ENCODE data around the gene NOTCH4. TPM values are rescaled to one million over a fixed set of nuclear protein-coding genes. Genes with fewer than 3 reads are reported as not detected.

Gene NOTCH4
- total and polyA plus RNA-seq, 2 experiments from 2014 or later = 2.7 to 2.8 TPM

- peak; percentile 94 for ATAC-seq
- Mint-ChIP-seq H3K9me3 (no peaks in the 10 kb centered on the region), H3K4me3 (no peak overlapping the region), H3K4me1 (peaks cover 23% of the 10 kb centered on the region), H3K36me3 (ENCODE audit: low read depth) (peaks cover 68% of the 10 kb centered on the region), H3K27ac (peak overlapping the region; percentile 81), H3K27me3 (ENCODE audit: insufficient read depth, low read depth, poor library complexity) (peaks cover 10% of the 10 kb centered on the region)
- Histone ChIP-seq H3K36me3 (ENCODE audit: insufficient read depth) (no peaks in the 10 kb centered on the region; the same call in 1 of the 2 replicates), H4K20me1 (replicated peaks; ENCODE audit: insufficient read depth) (peaks cover 9% of the 10 kb centered on the region; the same call in 1 of the 2 replicates), H3K4me2 (peak overlapping the region; percentile 89), H3K4me3 (peak overlapping the region; percentile 64), H3K27ac (ENCODE audit: low read depth) (peak overlapping the region; percentile 87; the same call in 1 of the 2 replicates), H3K79me2 (replicated peaks; ENCODE audit: insufficient read depth) (no peaks in the 10 kb centered on the region), H3K4me1 (ENCODE audit: insufficient read depth) (peaks cover 12% of the 10 kb centered on the region), H2AFZ (no peak overlapping the region), H3K9me2 (ENCODE audit: insufficient read depth) (no peaks in the 10 kb centered on the region), H3F3A (replicated peaks; ENCODE audit: low read depth) (peaks cover 12% of the 10 kb centered on the region), H3K27me3 (ENCODE audit: insufficient read depth) (no peaks in the 10 kb centered on the region)
- DNase-seq (ENCODE audit: low spot score) = peak; percentile 95
- TF ChIP-seq POLR2AphosphoS5 (IDR thresholded peaks at IDR 0.05; ENCODE audit: low read depth) (peak; percentile 59), CTCF (conservative IDR thresholded peaks at IDR 0.05; ENCODE audit: low read depth in 2 of 2) (peak; percentile 57 to 89), CREB1 (CRISPR knock-in tag; IDR thresholded peaks at IDR 0.05; ENCODE audit: low read depth) (no peak)
Measured at GRCh38 chr6:32166411-32167061, 57.3 kb downstream of the NOTCH4 start.

GRCh38 chr6:32164295-32164694, 59.6 kb downstream of the NOTCH4 start, which contains the start of gene EGFL8:
Gene EGFL8, plus strand, starts transcription at chr6:32164595. Its CDS starts 1,571 bp downstream, at chr6:32166166.
- Histone ChIP-seq H3K27me3 (ENCODE audit: insufficient read depth) (no peaks in the 10 kb centered on the region), H3K4me2 (no peak within 1 kb of the TSS), H4K20me1 (replicated peaks; ENCODE audit: insufficient read depth) (no peaks in the 10 kb centered on the region; the same call in 1 of the 2 replicates), H2AFZ (no peak within 1 kb of the TSS), H3K4me1 (ENCODE audit: insufficient read depth) (peaks cover 12% of the 10 kb centered on the region), H3F3A (replicated peaks; ENCODE audit: low read depth) (peaks cover 12% of the 10 kb centered on the region), H3K27ac (ENCODE audit: low read depth) (no peak within 1 kb of the TSS), H3K79me2 (replicated peaks; ENCODE audit: insufficient read depth) (no peaks in the 10 kb centered on the region), H3K9me2 (ENCODE audit: insufficient read depth) (no peaks in the 10 kb centered on the region), H3K4me3 (no peak within 1 kb of the TSS), H3K36me3 (ENCODE audit: insufficient read depth) (no peaks in the 10 kb centered on the region; the same call in 1 of the 2 replicates)
- H3K36me3 Mint-ChIP-seq (ENCODE audit: low read depth) = peaks cover 56% of the 10 kb centered on the region
- H3K9me3 Mint-ChIP-seq = no peaks in the 10 kb centered on the region
- DNase-seq (ENCODE audit: low spot score) = no peak
- H3K27ac Mint-ChIP-seq = peak within 1 kb of the TSS; percentile 65
- H3K4me1 Mint-ChIP-seq = peaks cover 23% of the 10 kb centered on the region
- H3K4me3 Mint-ChIP-seq = no peak within 1 kb of the TSS
- peaks cover 7% of the 10 kb centered on the region for H3K27me3 Mint-ChIP-seq (ENCODE audit: insufficient read depth, low read depth, poor library complexity)
- no peak for ATAC-seq
- no peak for TF ChIP-seq STAT1 (IDR thresholded peaks at IDR 0.05; ENCODE audit: unreplicated experiment)
- TF ChIP-seq EZH2phosphoT487 (IDR thresholded peaks at IDR 0.05; ENCODE audit: unreplicated experiment) = no peak
- no peak for TF ChIP-seq JUNB (IDR thresholded peaks at IDR 0.05; ENCODE audit: unreplicated experiment)
- no peak for TF ChIP-seq NANOG (IDR thresholded peaks at IDR 0.05; ENCODE audit: borderline replicate concordance)
- no peak for TF ChIP-seq ETS1 (IDR thresholded peaks at IDR 0.05)
- TF ChIP-seq CREB1 (CRISPR knock-in tag; IDR thresholded peaks at IDR 0.05; ENCODE audit: low read depth) = no peak
- TF ChIP-seq ZNF462 (CRISPR knock-in tag; IDR thresholded peaks at IDR 0.05) = no peak
- no peak for TF ChIP-seq ZNF114 (CRISPR knock-in tag; IDR thresholded peaks at IDR 0.05)

Data from GM23338 (cell line).